ENCODE measurements around the gene RNF113B.

DNA sequence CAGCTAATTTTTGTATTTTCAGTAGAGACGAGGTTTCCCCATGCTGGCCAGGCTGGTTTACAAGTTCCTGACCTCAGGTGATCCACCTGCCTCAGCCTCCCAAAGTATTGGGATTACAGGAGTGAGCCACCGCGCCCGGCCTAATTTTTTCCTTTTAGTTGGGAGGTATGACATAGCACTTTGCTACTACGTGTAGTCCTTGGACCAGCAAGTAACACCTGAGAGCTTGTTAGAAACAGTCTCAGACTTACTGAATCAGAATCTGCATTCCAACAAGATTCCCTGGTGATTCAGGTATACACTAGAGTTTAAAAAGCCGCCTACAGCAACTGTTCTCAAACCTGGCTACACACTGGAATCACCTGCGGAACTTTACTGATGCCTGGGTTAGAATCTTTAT is 36.0 kb downstream of the RNF113B start:
- TF ChIP-seq CTCF (IDR thresholded peaks at IDR 0.05): no peak
- TF ChIP-seq POLR2AphosphoS5 (IDR thresholded peaks at IDR 0.05): no peak
